Mesendoderm (in vitro differentiated cells): ENCODE data around the gene DMD.

ENCODE experiments used
- DNase-seq: peaks from one replicate; pipeline ENCODE4 v3.0.0; 2013
- H2AK5ac ChIP-seq: 2 replicates; pipeline ENCODE4 v1.6.1; 2013; ENCODE audit warnings: low read length, inconsistent platforms
- H2BK120ac ChIP-seq: 2 replicates; pipeline ENCODE4 v1.6.1; 2013; ENCODE audit warnings: low read depth, mild to moderate bottlenecking, low read length, moderate library complexity, mixed read lengths
- H2BK15ac ChIP-seq: replicated peaks from 2 replicates; pipeline ENCODE4 v1.6.1; 2013; ENCODE audit warnings: low read depth, mild to moderate bottlenecking, moderate library complexity
- H2BK5ac ChIP-seq: 2 replicates; pipeline ENCODE4 v1.6.1; 2013; ENCODE audit warnings: low read length, inconsistent platforms
- H3K18ac ChIP-seq: 2 replicates; pipeline ENCODE4 v1.6.1; 2013; ENCODE audit warnings: mild to moderate bottlenecking, low read length, mixed read lengths
- H3K23ac ChIP-seq: one replicate; pipeline ENCODE4 v1.6.1; 2013; ENCODE audit warnings: low read length
- H3K27ac ChIP-seq: 2 replicates; pipeline ENCODE4 v1.5.1; 2013; ENCODE audit warnings: low read depth, mild to moderate bottlenecking, inconsistent platforms, low read length, moderate library complexity
- H3K27me3 ChIP-seq: 2 replicates; pipeline ENCODE4 v1.6.1; 2013; ENCODE audit warnings: low read length, control low read depth, mild to moderate bottlenecking, inconsistent platforms; ENCODE audit not compliant: insufficient read depth, poor library complexity
- H3K36me3 ChIP-seq: 2 replicates; pipeline ENCODE4 v1.6.1; 2013; ENCODE audit warnings: low read length, inconsistent platforms; ENCODE audit not compliant: control insufficient read depth, insufficient read depth
- H3K4ac ChIP-seq: one replicate; pipeline ENCODE4 v1.6.1; 2013; ENCODE audit warnings: low read depth, mild to moderate bottlenecking, low read length, moderate library complexity
- H3K4me1 ChIP-seq: 2 replicates; pipeline ENCODE4 v1.6.1; 2013; ENCODE audit warnings: low read depth, low read length, inconsistent platforms; ENCODE audit not compliant: control insufficient read depth
- H3K4me2 ChIP-seq: 2 replicates; pipeline ENCODE4 v1.6.1; 2013; ENCODE audit warnings: low read length
- H3K4me3 ChIP-seq: 2 replicates; pipeline ENCODE4 v1.5.1; 2013; ENCODE audit warnings: mild to moderate bottlenecking, low read length
- H3K56ac ChIP-seq: one replicate; pipeline ENCODE4 v1.6.1; 2013; ENCODE audit warnings: low read length
- H3K79me1 ChIP-seq: 2 replicates; pipeline ENCODE4 v1.6.1; 2013; ENCODE audit warnings: low read length, inconsistent platforms
- H3K79me2 ChIP-seq: 2 replicates; pipeline ENCODE4 v1.6.1; 2013; ENCODE audit warnings: mild to moderate bottlenecking, low read length; ENCODE audit not compliant: control insufficient read depth, insufficient read depth
- H3K9ac ChIP-seq: 2 replicates; pipeline ENCODE4 v1.6.1; 2013; ENCODE audit warnings: low read length, inconsistent platforms
- H4K5ac ChIP-seq: one replicate; pipeline ENCODE4 v1.6.1; 2013; ENCODE audit warnings: low read length
- H4K8ac ChIP-seq: one replicate; pipeline ENCODE4 v1.6.1; 2013; ENCODE audit warnings: low read depth, mild to moderate bottlenecking, control low read depth, low read length, moderate library complexity
- WGBS: extraction: QIAGEN DNeasy Blood & Tissue Kit; methylation state at CpG from one replicate; pipeline ENCODE4 v1.1.7; 2013; ENCODE audit warnings: low lambda C conversion rate, missing lambda C conversion rate; ENCODE audit not compliant: insufficient coverage; ENCODE audit errors: extremely low coverage; 5-methylcytosine and 5-hydroxymethylcytosine counted together

DMD gene

GRCh38 chrX:31287861-31288260, 1923.5 kb downstream of the DMD start:
- Histone ChIP-seq H3K4me3 (no peak overlapping the region), H4K5ac (no peak overlapping the region), H3K79me2 (no peaks in the 10 kb centered on the region), H3K4ac (no peak overlapping the region), H4K8ac (no peak overlapping the region), H3K4me2 (no peak overlapping the region), H3K27ac (no peak overlapping the region), H3K23ac (no peak overlapping the region), H3K56ac (no peak overlapping the region), H2BK120ac (no peak overlapping the region), H3K4me1 (no peaks in the 10 kb centered on the region), H3K9ac (no peak overlapping the region), H2BK15ac (no peak overlapping the region), H3K27me3 (no peaks in the 10 kb centered on the region), H3K36me3 (no peaks in the 10 kb centered on the region), H2AK5ac (no peak overlapping the region), H3K18ac (no peak overlapping the region), H2BK5ac (no peak overlapping the region), H3K79me1 (no peaks in the 10 kb centered on the region)
- no CpG with 5 or more reads among the region's 4 CpGs for WGBS
- DNase-seq, result no peak

GRCh38 chrX:31280580-31280979, 1930.8 kb downstream of the DMD start:
- Histone ChIP-seq H3K9ac (no peak overlapping the region), H3K79me2 (no peaks in the 10 kb centered on the region), H3K36me3 (no peaks in the 10 kb centered on the region), H2BK5ac (no peak overlapping the region), H3K79me1 (no peaks in the 10 kb centered on the region), H3K4me3 (no peak overlapping the region), H3K56ac (no peak overlapping the region), H3K23ac (no peak overlapping the region), H2AK5ac (no peak overlapping the region), H3K4ac (no peak overlapping the region), H4K8ac (no peak overlapping the region), H2BK15ac (no peak overlapping the region), H3K27me3 (no peaks in the 10 kb centered on the region), H3K4me2 (no peak overlapping the region), H3K27ac (no peak overlapping the region), H3K18ac (no peak overlapping the region), H2BK120ac (no peak overlapping the region), H3K4me1 (no peaks in the 10 kb centered on the region), H4K5ac (no peak overlapping the region)
- no peak for DNase-seq
- WGBS, result no CpG with 5 or more reads among the region's 4 CpGs

GRCh38 chrX:31279359-31279758, 1932.0 kb downstream of the DMD start:
- peak; percentile 58 for DNase-seq
- H3K27ac ChIP-seq, result no peak overlapping the region
- H3K4me3 ChIP-seq, result no peak overlapping the region
- no CpG with 5 or more reads among the region's 2 CpGs for WGBS
- no peak overlapping the region for H3K9ac ChIP-seq
- no peak overlapping the region for H2AK5ac ChIP-seq
- H3K4me1 ChIP-seq, result no peaks in the 10 kb centered on the region
- H2BK120ac ChIP-seq, result no peak overlapping the region
- no peak overlapping the region for H3K23ac ChIP-seq
- no peaks in the 10 kb centered on the region for H3K79me1 ChIP-seq
- no peak overlapping the region for H3K4ac ChIP-seq
- no peaks in the 10 kb centered on the region for H3K27me3 ChIP-seq
- no peaks in the 10 kb centered on the region for H3K36me3 ChIP-seq
- no peaks in the 10 kb centered on the region for H3K79me2 ChIP-seq
- H3K4me2 ChIP-seq, result no peak overlapping the region
- H2BK15ac ChIP-seq, result no peak overlapping the region
- H2BK5ac ChIP-seq, result no peak overlapping the region
- H4K8ac ChIP-seq, result no peak overlapping the region
- H3K18ac ChIP-seq, result no peak overlapping the region
- H3K56ac ChIP-seq, result no peak overlapping the region
- no peak overlapping the region for H4K5ac ChIP-seq

- H4K5ac ChIP-seq, result no peak overlapping the region
- no peaks in the 10 kb centered on the region for H3K79me2 ChIP-seq
- no peak overlapping the region for H3K4ac ChIP-seq
- H4K8ac ChIP-seq, result no peak overlapping the region
- no peak overlapping the region for H3K4me2 ChIP-seq
- H3K9ac ChIP-seq, result no peak overlapping the region
- H3K27me3 ChIP-seq, result no peaks in the 10 kb centered on the region
- peak; percentile 35 for DNase-seq
- no peaks in the 10 kb centered on the region for H3K4me1 ChIP-seq
- H2BK120ac ChIP-seq, result no peak overlapping the region
- no peak overlapping the region for H2BK5ac ChIP-seq
- H3K56ac ChIP-seq, result no peak overlapping the region
- no peaks in the 10 kb centered on the region for H3K36me3 ChIP-seq
- H3K27ac ChIP-seq, result peak overlapping the region; percentile 36
- no peaks in the 10 kb centered on the region for H3K79me1 ChIP-seq
- H3K4me3 ChIP-seq, result no peak overlapping the region
- H3K18ac ChIP-seq, result no peak overlapping the region
- no peak overlapping the region for H2BK15ac ChIP-seq
- H2AK5ac ChIP-seq, result no peak overlapping the region
- H3K23ac ChIP-seq, result no peak overlapping the region
- WGBS, result no CpG with 5 or more reads among the region's 4 CpGs
Measured at GRCh38 chrX:31272472-31272775, 1938.9 kb downstream of the DMD start.

- no peak overlapping the region for H3K4me2 ChIP-seq
Measured at GRCh38 chrX:31271615-31272471, 1939.5 kb downstream of the DMD start.

GRCh38 chrX:31269914-31270313, 1941.4 kb downstream of the DMD start:
- H3K18ac ChIP-seq, result no peak overlapping the region
- H3K4me2 ChIP-seq, result no peak overlapping the region
- no peak overlapping the region for H2BK5ac ChIP-seq
- no CpG with 5 or more reads among the region's 3 CpGs for WGBS
- no peak for DNase-seq
- no peak overlapping the region for H3K23ac ChIP-seq
- H3K9ac ChIP-seq, result no peak overlapping the region
- peak overlapping the region; percentile 25 for H3K56ac ChIP-seq
- H2AK5ac ChIP-seq, result no peak overlapping the region
- H3K4ac ChIP-seq, result peak overlapping the region; percentile 55
- H4K8ac ChIP-seq, result no peak overlapping the region
- H2BK15ac ChIP-seq, result no peak overlapping the region
- peak overlapping the region; percentile 28 for H2BK120ac ChIP-seq
- H3K4me1 ChIP-seq, result no peaks in the 10 kb centered on the region
- no peak overlapping the region for H3K4me3 ChIP-seq
- H3K27ac ChIP-seq, result no peak overlapping the region
- H3K79me2 ChIP-seq, result peaks cover 2% of the 10 kb centered on the region
- H3K27me3 ChIP-seq, result no peaks in the 10 kb centered on the region
- no peaks in the 10 kb centered on the region for H3K79me1 ChIP-seq
- H4K5ac ChIP-seq, result no peak overlapping the region
- H3K36me3 ChIP-seq, result no peaks in the 10 kb centered on the region

More at GRCh38 chrX:31271615-31272471, 1939.5 kb downstream of the DMD start:
- Histone ChIP-seq H3K56ac (peak overlapping the region; percentile 34), H2AK5ac (no peak overlapping the region), H4K5ac (no peak overlapping the region), H2BK15ac (no peak overlapping the region), H3K36me3 (no peaks in the 10 kb centered on the region), H3K9ac (no peak overlapping the region), H3K18ac (peak overlapping the region; percentile 28), H2BK5ac (no peak overlapping the region), H3K4me1 (no peaks in the 10 kb centered on the region), H4K8ac (no peak overlapping the region), H3K4me3 (no peak overlapping the region), H3K23ac (no peak overlapping the region), H3K79me1 (no peaks in the 10 kb centered on the region), H2BK120ac (peak overlapping the region; percentile 45), H3K4ac (no peak overlapping the region), H3K79me2 (no peaks in the 10 kb centered on the region), H3K27ac (peak overlapping the region; percentile 36), H3K27me3 (no peaks in the 10 kb centered on the region)
- WGBS, result no CpG with 5 or more reads among the region's 7 CpGs
- peak; percentile 14 for DNase-seq
